K562 (cell line): ENCODE measurements around the gene ANGPTL3. TPM values are rescaled to one million over a fixed set of nuclear protein-coding genes. Genes with fewer than 3 reads are reported as not detected.

Experiments
- ATAC-seq: fragments of 200-7000 bp; cut with Tn5 transposase; 3 replicates; pipeline ENCODE4 v1.9.1; 2020; ENCODE audit warnings: moderate library complexity
- BruUV-seq: library from RNA; stranded (reverse); fragments of 400-500 nt; replicated peaks from 2 replicates; lab custom pipeline; 2021; lab: Mats Ljungman, UMichigan
- CTCF ChIA-PET: fragments of 300-600 bp; formaldehyde crosslinking; extraction: SDS; loops from one replicate; lab custom pipeline; 2021; ENCODE audit warnings: low intra/inter-chr PET ratio; lab: Yijun Ruan, JAX
- POLR2A ChIA-PET: fragments of 300-600, 350-650 bp; sonication (Branson Sonifier 250); formaldehyde crosslinking; extraction: SDS; loops from one replicate; lab custom pipeline; 2021; ENCODE audit warnings: antibody characterized with exemption, inconsistent platforms; lab: Yijun Ruan, JAX
- DNase-seq, 4 experiments: peaks; one replicate each; pipeline versions ENCODE4 v3.0.0 to v3.0.0-alpha.2; 2011 to 2018; ENCODE audit warnings: low spot score in 3 of 4, mixed read lengths in 3 of 4; ENCODE audit errors: extremely low read depth in 1 of 4
- FAIRE-seq: peaks from 2 replicates; lab custom pipeline; 2011; peaks lifted over from hg19 to GRCh38; lab: Jason Lieb, UNC
- H2AFZ ChIP-seq: 2 replicates; pipeline ENCODE4 v1.6.0; 2011; ENCODE audit warnings: low read depth, low read length, control low read depth, inconsistent platforms
- H3K27ac ChIP-seq: fragments of 200-600 bp; 3 replicates; pipeline ENCODE4 v1.8.0; 2011; ENCODE audit warnings: low read depth, mild to moderate bottlenecking, control low read depth, inconsistent platforms, low read length, moderate library complexity, mixed read lengths; ENCODE audit errors: extremely low read depth
- H3K27me3 ChIP-seq, 2 experiments: fragments of 300-600 bp in 1 of 2; 2 replicates in 1 of 2; 3 replicates in 1 of 2; pipeline versions ENCODE4 v1.6.0 to v1.8.0; 2011; ENCODE audit warnings: inconsistent platforms in 2 of 2, low read length in 2 of 2, mild to moderate bottlenecking in 1 of 2, mixed read lengths in 1 of 2, moderate library complexity in 1 of 2; ENCODE audit not compliant: control insufficient read depth in 2 of 2, insufficient read depth in 2 of 2
- H3K36me3 ChIP-seq: fragments of 300-600 bp; 3 replicates; pipeline ENCODE4 v1.8.0; 2011; ENCODE audit warnings: mild to moderate bottlenecking, low read length, inconsistent platforms; ENCODE audit not compliant: control insufficient read depth, insufficient read depth
- H3K4me1 ChIP-seq, 2 experiments: fragments of 200-600 bp in 1 of 2; replicated peaks in 1 of 2; 2 replicates in 1 of 2; 3 replicates in 1 of 2; pipeline versions ENCODE4 v1.5.1 to v1.8.0; 2011; ENCODE audit warnings: inconsistent platforms in 2 of 2, low read length in 2 of 2, mild to moderate bottlenecking in 1 of 2, mixed read lengths in 1 of 2, moderate library complexity in 1 of 2; ENCODE audit not compliant: control insufficient read depth in 2 of 2, insufficient read depth in 2 of 2
- H3K4me2 ChIP-seq: 2 replicates; pipeline ENCODE4 v1.6.1; 2011; ENCODE audit warnings: low read length, control low read depth, inconsistent platforms, mixed read lengths; ENCODE audit not compliant: insufficient read depth
- H3K4me3 ChIP-seq: fragments of 200-600 bp; sonication (generic), shearing (Covaris generic); 2 replicates; pipeline ENCODE4 v1.5.1; 2016; ENCODE audit warnings: control low read depth, inconsistent platforms
- H3K79me2 ChIP-seq: fragments of 200-600 bp; 3 replicates; pipeline ENCODE4 v1.8.0; 2011; ENCODE audit warnings: low read length, inconsistent platforms; ENCODE audit not compliant: control insufficient read depth, insufficient read depth
- H3K9ac ChIP-seq, 2 experiments: 2 replicates each; pipeline versions ENCODE4 v1.6.0 to v1.6.1; 2011; ENCODE audit warnings: low read depth in 2 of 2, low read length in 2 of 2, control low read depth in 1 of 2, inconsistent platforms in 1 of 2, mild to moderate bottlenecking in 1 of 2, mixed read lengths in 1 of 2; ENCODE audit not compliant: insufficient read depth in 1 of 2
- H3K9me1 ChIP-seq: one replicate; pipeline ENCODE4 v1.6.0; 2011; ENCODE audit warnings: inconsistent platforms, mild to moderate bottlenecking, low read length, moderate library complexity; ENCODE audit not compliant: control insufficient read depth, insufficient read depth
- H3K9me3 ChIP-seq: replicated peaks from 2 replicates; pipeline ENCODE4 v1.5.1; 2011; ENCODE audit warnings: low read depth, low read length, inconsistent platforms; ENCODE audit not compliant: control insufficient read depth, insufficient read depth
- H4K20me1 ChIP-seq: replicated peaks from 2 replicates; pipeline ENCODE4 v1.6.1; 2011; ENCODE audit warnings: low read length, inconsistent platforms, mixed read lengths; ENCODE audit not compliant: control insufficient read depth, insufficient read depth
- ARID3A ChIP-seq: IDR thresholded peaks from 2 replicates; pipeline ENCODE4 v1.6.1; 2012; ENCODE audit warnings: low read depth, low read length, improper control_type of control experiment, borderline replicate concordance
- BRD9 ChIP-seq: fragments of 450-650 bp; IDR thresholded peaks from 2 replicates; pipeline ENCODE4 v1.6.1; 2018; ENCODE audit warnings: low read depth; ENCODE audit not compliant: partially characterized antibody
- CBX5 ChIP-seq: IDR thresholded peaks from 2 replicates; pipeline ENCODE4 v1.6.1; 2014; ENCODE audit warnings: low read depth, borderline replicate concordance
- CCAR2 ChIP-seq: fragments of 200-400 bp; formaldehyde crosslinking; IDR thresholded peaks from 2 replicates; pipeline ENCODE4 v1.6.1; 2017; ENCODE audit warnings: mild to moderate bottlenecking, low read depth, low read length
- GABPB2 ChIP-seq: fragments of 250-450 bp; sonication (Bioruptor Pico); conservative IDR thresholded peaks from 2 replicates; pipeline ENCODE4 v1.5.1; 2021; ENCODE audit warnings: mild to moderate bottlenecking
- KDM2B ChIP-seq: fragments of 250-450 bp; sonication (Bioruptor Pico); IDR thresholded peaks from 2 replicates; pipeline ENCODE4 v1.8.0; 2021; ENCODE audit warnings: mild to moderate bottlenecking, moderate library complexity
- MEIS2 ChIP-seq: fragments of 450-650 bp; IDR thresholded peaks from 2 replicates; pipeline ENCODE4 v1.6.1; 2014; ENCODE audit warnings: mild to moderate bottlenecking; ENCODE audit not compliant: partially characterized antibody
- MIER1 ChIP-seq: fragments of 450-650 bp; IDR thresholded peaks from 2 replicates; pipeline ENCODE4 v1.6.1; 2016; ENCODE audit warnings: antibody characterized with exemption, mild to moderate bottlenecking, low read depth
- PCBP2 ChIP-seq: fragments of 200-400 bp; formaldehyde crosslinking; IDR thresholded peaks from 2 replicates; pipeline ENCODE4 v1.6.1; 2018; ENCODE audit warnings: low read length, low read depth, mild to moderate bottlenecking, moderate library complexity; ENCODE audit not compliant: poor library complexity, severe bottlenecking
- PML ChIP-seq: IDR thresholded peaks from 2 replicates; pipeline ENCODE4 v1.6.1; 2012; ENCODE audit warnings: low read length, inconsistent platforms
- RFX7 ChIP-seq: fragments of 250-450 bp; sonication (Bioruptor Pico); IDR thresholded peaks from 2 replicates; pipeline ENCODE4 v1.5.1; 2021; ENCODE audit warnings: mild to moderate bottlenecking
- SMAD1 ChIP-seq: fragments of 150-350 bp; IDR thresholded peaks from 2 replicates; pipeline ENCODE4 v1.6.1; 2014; ENCODE audit warnings: low read length, low read depth; ENCODE audit not compliant: partially characterized antibody
- SRSF9 ChIP-seq: fragments of 200-400 bp; formaldehyde crosslinking; IDR thresholded peaks from 2 replicates; pipeline ENCODE4 v1.6.1; 2017; ENCODE audit warnings: low read depth, low read length, borderline replicate concordance
- TAL1 ChIP-seq: fragments of 450-650 bp; IDR thresholded peaks from 2 replicates; pipeline ENCODE4 v1.6.1; 2016; ENCODE audit warnings: mild to moderate bottlenecking
- THRA ChIP-seq: fragments of 450-650 bp; IDR thresholded peaks from 2 replicates; pipeline ENCODE4 v1.6.1; 2017; ENCODE audit warnings: mild to moderate bottlenecking, moderate library complexity
- TRIM24 ChIP-seq, 2 experiments: fragments of 450-650 bp; IDR thresholded peaks; 2 replicates each; pipeline ENCODE4 v1.6.1; 2016
- TRIM28 ChIP-seq: fragments of 450-650 bp; IDR thresholded peaks from 2 replicates; pipeline ENCODE4 v1.6.1; 2017
- XRCC3 ChIP-seq: fragments of 450-650 bp; IDR thresholded peaks from 2 replicates; pipeline ENCODE4 v1.6.1; 2017; ENCODE audit warnings: mild to moderate bottlenecking, moderate library complexity
- ZBTB2 ChIP-seq: fragments of 450-650 bp; IDR thresholded peaks from 2 replicates; pipeline ENCODE4 v1.6.1; 2016; ENCODE audit warnings: antibody characterized with exemption
- ZNF184 ChIP-seq: sonication (generic); formaldehyde crosslinking; IDR thresholded peaks from 2 replicates; pipeline ENCODE4 v1.5.0; 2020; ENCODE audit warnings: missing genetic modification reagents
- ZNF644 ChIP-seq: fragments of 200-800 bp; sonication (Bioruptor generic); IDR thresholded peaks from 2 replicates; pipeline ENCODE4 v1.6.1; 2016; ENCODE audit warnings: low read depth, missing genetic modification characterization, missing compliant biosample characterization
- ZNF717 ChIP-seq: fragments of 250-450 bp; sonication (Bioruptor Pico); IDR thresholded peaks from 2 replicates; pipeline ENCODE4 v1.5.0; 2021
- WGBS: fragments of 100-300 bp; shearing (Covaris generic); methylation state at CpG from one replicate; pipeline ENCODE4 v1.1.6; 2016; ENCODE audit warnings: low coverage, mixed read lengths; ENCODE audit not compliant: insufficient coverage; ENCODE audit errors: missing lambda C conversion rate; 5-methylcytosine and 5-hydroxymethylcytosine counted together
- in situ Hi-C: fragments of 300-500 bp; cut with MboI; formaldehyde crosslinking; loops from 4 replicates; pipeline ENCODE4 v1.15.0; 2018; ENCODE audit warnings: inconsistent platforms, mixed read lengths
- intact Hi-C: fragments of 100-400 bp; cut with micrococcal nuclease; formaldehyde crosslinking; loops from 2 replicates; pipeline ENCODE4 v1.14.2; 2022
- polyA plus RNA-seq, 8 experiments: library from polyadenylated mRNA; depleted of rRNA in 4 of 8; stranded (reverse) in 5 of 8; unstranded in 3 of 8; fragments of >200 nt; fragmentation: Nextera tagmentation in 2 of 8; fragmentation: Illumina TruSeq in 1 of 8; extraction: Ambion mirVana in 2 of 8; extraction: Trizol in 1 of 8; gene quantifications; 2 replicates each; pipeline versions ENCODE4 v1.2.1 to v1.2.3, GENCODE V29; 2011 to 2014; ENCODE audit warnings: inconsistent platforms in 1 of 8, missing spikeins in 1 of 8
- total RNA-seq, 7 experiments: library from RNA; depleted of rRNA in 6 of 7; stranded (reverse); fragments of >200 nt in 6 of 7; fragmentation: Illumina TruSeq in 2 of 7; extraction: Trizol in 2 of 7; gene quantifications; 2 replicates each; pipeline versions ENCODE4 v1.2.1 to v1.2.3, GENCODE V29; 2011 to 2021; ENCODE audit warnings: low replicate concordance in 1 of 7

The ANGPTL3 gene
- total and polyA plus RNA-seq, 9 of the 15 experiments (the other 6 are each of a cell fraction or from before 2014, with no cell fraction given), result not detected

GRCh38 chr1:62643283-62643682 is 46.0 kb downstream of the ANGPTL3 start:
- H3K27ac ChIP-seq, result no peak overlapping the region
- in situ Hi-C loops (no loop called here), intact Hi-C loops (no loop called here)
- H3K27me3 ChIP-seq, result no peaks in the 10 kb centered on the region
- no peak for FAIRE-seq
- H3K4me2 ChIP-seq, result no peak overlapping the region
- H2AFZ ChIP-seq, result no peak overlapping the region
- no peaks in the 10 kb centered on the region for H3K9me3 ChIP-seq
- ATAC-seq, result no peak
- no peaks in the 10 kb centered on the region for H3K36me3 ChIP-seq
- no peak overlapping the region for H3K4me3 ChIP-seq
- no peak overlapping the region for H3K9ac ChIP-seq
- H4K20me1 ChIP-seq, result no peaks in the 10 kb centered on the region
- no TSS peak for BruUV-seq
- CTCF ChIA-PET, result no interaction called here
- WGBS, result 100% methylated on average over 1 of the region's 1 CpG
- no peaks in the 10 kb centered on the region for H3K4me1 ChIP-seq
- H3K9me1 ChIP-seq, result no peaks in the 10 kb centered on the region
- no peak for DNase-seq
- POLR2A ChIA-PET, result interaction anchor here (1.4 kb wide), 1 partner anchor 20 kb away, joined by 3 read pairs; no protein-coding TSS in a partner anchor
- no peaks in the 10 kb centered on the region for H3K79me2 ChIP-seq
- TF ChIP-seq MEIS2, result no peak
- TF ChIP-seq PCBP2, result no peak
- no peak for TF ChIP-seq KDM2B (CRISPR knock-in tag)
- TF ChIP-seq ARID3A, result no peak
- peak; percentile 74; the same call in 1 of the 2 replicates for TF ChIP-seq XRCC3
- TF ChIP-seq TAL1, result no peak
- TF ChIP-seq TRIM24 (IDR thresholded peaks at IDR 0.05), result 0 out of 4 replicates have a peak, but pooled peaks have one; percentile 16 to 31
- no peak for TF ChIP-seq CCAR2
- no peak for TF ChIP-seq ZNF717 (CRISPR knock-in tag)
- TF ChIP-seq ZNF644 (tag), result no peak
- peak; percentile 89 for TF ChIP-seq TRIM28
- no peak for TF ChIP-seq RFX7 (CRISPR knock-in tag)
- no peak for TF ChIP-seq PML
- TF ChIP-seq GABPB2 (CRISPR knock-in tag), result no peak
- no peak for TF ChIP-seq MIER1
- no peak for TF ChIP-seq THRA
- TF ChIP-seq ZBTB2, result no peak
- TF ChIP-seq SMAD1, result no peak
- peak; percentile 61; the same call in 1 of the 2 replicates for TF ChIP-seq CBX5
- no peak for TF ChIP-seq ZNF184 (CRISPR knock-in tag)
- no peak for TF ChIP-seq BRD9
- TF ChIP-seq SRSF9, result no peak
